A673 (cell line): ENCODE data around the gene KIDINS220. TPM values are rescaled to one million over a fixed set of nuclear protein-coding genes. Genes with fewer than 3 reads are reported as not detected.

ENCODE experiments used
- BruUV-seq: library from RNA; stranded (reverse); fragments of 400-500 nt; replicated peaks from 2 replicates; lab custom pipeline; 2021; lab: Mats Ljungman, UMichigan
- CTCF ChIA-PET: fragments of 300-600 bp; sonication (Branson Sonifier 250); formaldehyde crosslinking; loops from one replicate; lab custom pipeline; 2022; ENCODE audit warnings: antibody characterized with exemption; lab: Charles Lee
- POLR2A ChIA-PET: fragments of 300-600 bp; sonication (Branson Sonifier 250); formaldehyde crosslinking; loops from one replicate; lab custom pipeline; 2022; ENCODE audit warnings: antibody characterized with exemption; ENCODE audit not compliant: low non-redundant PET; lab: Charles Lee
- DNase-seq: peaks from one replicate; pipeline ENCODE4 v3.0.0-alpha.2; 2015; ENCODE audit warnings: low spot score
- H3K27ac ChIP-seq: fragments of 200-600 bp; sonication (generic); 2 replicates; pipeline ENCODE4 v1.5.1; 2016; ENCODE audit warnings: mixed run types, low read depth, mild to moderate bottlenecking, mixed read lengths, antibody characterized with exemption, low read length; ENCODE audit not compliant: poor library complexity, severe bottlenecking
- H3K27me3 ChIP-seq: fragments of 200-600 bp; sonication (generic); replicated peaks from 2 replicates; pipeline ENCODE4 v1.6.1; 2017; ENCODE audit warnings: mixed run types, low read depth, mild to moderate bottlenecking, mixed read lengths, antibody characterized with exemption, low read length; ENCODE audit not compliant: insufficient read depth, poor library complexity
- H3K36me3 ChIP-seq: fragments of 200-600 bp; sonication (generic); 2 replicates; pipeline ENCODE4 v1.6.1; 2016; ENCODE audit warnings: mixed run types, mild to moderate bottlenecking, mixed read lengths, antibody characterized with exemption, low read length; ENCODE audit not compliant: insufficient read depth, poor library complexity, severe bottlenecking
- H3K4me1 ChIP-seq: fragments of 200-600 bp; sonication (generic); 2 replicates; pipeline ENCODE4 v1.6.1; 2017; ENCODE audit warnings: mixed run types, mild to moderate bottlenecking, mixed read lengths, antibody characterized with exemption, low read length; ENCODE audit not compliant: insufficient read depth, poor library complexity, severe bottlenecking
- H3K4me3 ChIP-seq: fragments of 200-600 bp; sonication (generic); 2 replicates; pipeline ENCODE4 v1.5.1; 2016; ENCODE audit warnings: low read depth, mixed run types, mild to moderate bottlenecking, mixed read lengths, low read length; ENCODE audit not compliant: poor library complexity, severe bottlenecking
- H3K9me3 ChIP-seq: fragments of 200-600 bp; sonication (generic); 2 replicates; pipeline ENCODE4 v1.6.1; 2016; ENCODE audit warnings: mixed run types, low read depth, mild to moderate bottlenecking, mixed read lengths, antibody characterized with exemption, low read length; ENCODE audit not compliant: poor library complexity, severe bottlenecking
- CTCF ChIP-seq: fragments of 300-800, 200-600 bp; sonication (generic); conservative IDR thresholded peaks from 2 replicates; pipeline ENCODE4 v1.5.1; 2017; ENCODE audit warnings: low read depth, mild to moderate bottlenecking, antibody characterized with exemption, low read length, moderate library complexity, mixed read lengths
- EZH2 ChIP-seq: fragments of 200-600 bp; sonication (generic); IDR thresholded peaks from 2 replicates; pipeline ENCODE4 v1.6.1; 2017; ENCODE audit warnings: borderline replicate concordance, low read depth, mild to moderate bottlenecking, mixed read lengths, antibody characterized with exemption, low read length; ENCODE audit not compliant: poor library complexity, severe bottlenecking
- intact Hi-C: fragments of 100-400 bp; cut with micrococcal nuclease; formaldehyde crosslinking; loops from one replicate; pipeline ENCODE4 v1.10.0; 2022; ENCODE audit not compliant: unreplicated experiment
- total RNA-seq: library from RNA; stranded (reverse); gene quantifications from 2 replicates; pipeline ENCODE4 v1.2.3, GENCODE V29; 2021

KIDINS220 gene
- total RNA-seq, 1 experiment from 2014 or later = 46.4 TPM

DNA sequence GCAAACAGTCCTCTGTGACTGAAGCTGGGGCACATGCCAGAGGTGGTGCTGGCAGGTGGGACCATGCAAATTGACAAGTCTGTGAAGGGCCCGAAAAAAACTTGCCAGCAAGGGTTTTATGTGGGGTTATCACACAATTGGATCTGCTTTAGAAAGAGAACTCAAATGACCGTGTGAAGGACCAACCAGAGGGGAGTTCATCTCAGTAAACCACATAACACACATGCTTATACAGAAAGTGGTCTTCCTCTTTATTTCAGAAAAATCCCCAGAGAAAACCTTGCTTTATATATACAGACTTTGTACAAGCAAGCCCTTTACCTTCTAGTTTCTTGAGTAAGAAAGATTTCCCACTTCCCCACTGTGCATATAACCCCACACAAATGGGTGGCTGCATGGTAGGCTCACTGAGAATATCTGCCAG is 46.7 kb downstream of the KIDINS220 start:
- POLR2A ChIA-PET = no interaction called here
- no peak overlapping the region for H3K4me3 ChIP-seq
- H3K9me3 ChIP-seq = no peaks in the 10 kb centered on the region
- H3K4me1 ChIP-seq = no peaks in the 10 kb centered on the region
- H3K27me3 ChIP-seq = no peaks in the 10 kb centered on the region
- BruUV-seq = no TSS peak
- TF ChIP-seq EZH2 (no peak), CTCF (no peak)
- intact Hi-C loops = no loop called here
- H3K36me3 ChIP-seq = peaks cover 17% of the 10 kb centered on the region
- CTCF ChIA-PET = no interaction called here
- no peak overlapping the region for H3K27ac ChIP-seq
- DNase-seq = no peak

DNA sequence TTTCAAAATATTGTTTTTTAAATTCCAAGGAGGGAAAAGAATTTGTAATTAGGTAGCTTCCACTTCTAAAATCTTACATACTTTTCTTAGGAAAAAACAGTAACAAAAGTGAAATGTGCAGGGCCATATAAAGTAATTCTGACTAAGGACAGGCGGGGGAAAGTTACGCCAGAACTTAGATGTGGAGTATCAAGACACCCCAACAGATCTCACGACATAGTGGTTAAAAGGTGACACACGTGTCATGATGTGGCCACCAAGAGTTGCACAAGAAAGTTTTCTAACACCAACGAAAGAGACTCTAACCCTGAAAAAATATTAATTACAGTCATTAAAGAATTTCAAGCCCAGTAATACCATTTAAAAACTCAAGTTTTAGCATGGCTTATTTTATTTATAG is 51.0 kb downstream of the KIDINS220 start:
- POLR2A ChIA-PET = no interaction called here

DNA sequence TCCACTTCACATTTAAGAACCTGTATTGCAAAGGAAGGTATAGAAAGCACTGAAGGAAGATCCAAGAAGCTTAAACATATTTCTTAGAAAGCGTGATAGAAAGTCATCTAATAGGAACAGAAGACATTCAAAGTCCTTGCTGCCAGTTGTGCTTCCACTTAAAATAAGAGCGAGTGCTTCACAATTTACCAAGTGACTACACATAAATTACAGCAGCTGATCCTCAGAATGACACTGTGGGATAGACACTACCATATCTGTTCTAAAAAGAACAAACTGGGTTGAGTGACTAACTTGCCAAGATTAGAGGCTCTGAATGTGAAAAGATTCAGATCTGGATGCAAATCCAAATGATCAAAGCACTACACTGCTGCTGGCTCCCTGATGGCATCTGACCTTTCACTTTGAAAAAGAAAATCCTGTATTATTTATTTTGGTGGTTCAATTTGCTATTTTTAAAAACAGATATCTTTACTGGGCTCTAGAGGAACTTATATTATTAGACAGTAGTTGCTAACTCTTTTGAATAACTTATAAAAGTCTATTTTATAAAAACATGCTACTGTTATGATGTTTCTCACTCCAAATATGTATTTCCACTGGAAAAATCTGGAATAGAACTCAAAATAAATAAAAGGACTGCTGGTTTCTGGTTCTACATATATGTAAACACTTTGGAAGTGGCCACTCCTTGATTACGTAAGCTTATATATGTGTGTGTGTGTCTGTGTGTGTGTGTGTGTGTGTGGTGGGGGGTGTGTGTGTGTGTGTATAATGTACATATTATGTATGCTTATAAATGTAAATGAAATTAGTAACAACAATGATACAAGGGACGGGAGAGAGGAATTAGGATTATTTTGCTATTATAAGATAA is 57.4 kb downstream of the KIDINS220 start:
- no peak overlapping the region for H3K27ac ChIP-seq
- CTCF ChIA-PET = no interaction called here

More for the DNA sequence above, 51.0 kb downstream of the KIDINS220 start:
- no TSS peak for BruUV-seq
- intact Hi-C loops = no loop called here
- H3K27ac ChIP-seq = no peak overlapping the region
- peaks cover 20% of the 10 kb centered on the region for H3K36me3 ChIP-seq
- TF ChIP-seq EZH2 (no peak), CTCF (no peak)
- no peaks in the 10 kb centered on the region for H3K27me3 ChIP-seq
- CTCF ChIA-PET = no interaction called here
- no peaks in the 10 kb centered on the region for H3K4me1 ChIP-seq
- no peak overlapping the region for H3K4me3 ChIP-seq
- H3K9me3 ChIP-seq = no peaks in the 10 kb centered on the region
- DNase-seq = no peak

More for the DNA sequence above, 57.4 kb downstream of the KIDINS220 start:
- DNase-seq = no peak
- no peaks in the 10 kb centered on the region for H3K9me3 ChIP-seq
- intact Hi-C loops = no loop called here
- POLR2A ChIA-PET = no interaction called here
- peaks cover 8% of the 10 kb centered on the region for H3K36me3 ChIP-seq
- H3K4me1 ChIP-seq = no peaks in the 10 kb centered on the region
- no peak for TF ChIP-seq CTCF
- TF ChIP-seq EZH2 = no peak
- H3K4me3 ChIP-seq = no peak overlapping the region
- no peaks in the 10 kb centered on the region for H3K27me3 ChIP-seq
- no TSS peak for BruUV-seq
